C4-2B (cell line): ENCODE results near the gene KRTAP10-8.

ENCODE experiments used
- H3K27ac ChIP-seq: fragments of 450-650 bp; 2 replicates; pipeline ENCODE4 v1.5.1; 2017
- CTCF ChIP-seq: fragments of 450-650 bp; conservative IDR thresholded peaks from 2 replicates; pipeline ENCODE4 v1.5.1; 2017; ENCODE audit warnings: mild to moderate bottlenecking
- ZFX ChIP-seq: fragments of 450-650 bp; IDR thresholded peaks from 2 replicates; pipeline ENCODE4 v1.6.1; 2017

The KRTAP10-8 gene

GRCh38 chr21:44568667-44569556 lies 43.0 kb upstream of the KRTAP10-8 start:
- no peak overlapping the region for H3K27ac ChIP-seq
- TF ChIP-seq CTCF (no peak), ZFX (no peak)

- TF ChIP-seq CTCF, result no peak
- no peak for TF ChIP-seq ZFX
- no peak overlapping the region for H3K27ac ChIP-seq
These were observed 41.9 kb upstream of the KRTAP10-8 start for GRCh38 chr21:44569861-44570517.

- no peak overlapping the region for H3K27ac ChIP-seq
- TF ChIP-seq CTCF (no peak), ZFX (no peak)
These were observed 40.6 kb upstream of the KRTAP10-8 start for GRCh38 chr21:44571296-44571695.

- no peak for TF ChIP-seq CTCF
- TF ChIP-seq ZFX, result no peak
These were observed 39.8 kb upstream of the KRTAP10-8 start for GRCh38 chr21:44571844-44572782.

GRCh38 chr21:44572959-44573583 lies 38.8 kb upstream of the KRTAP10-8 start:
- no peak overlapping the region for H3K27ac ChIP-seq
- TF ChIP-seq CTCF, result no peak
- TF ChIP-seq ZFX, result no peak

More at GRCh38 chr21:44571844-44572782, 39.8 kb upstream of the KRTAP10-8 start:
- no peak overlapping the region for H3K27ac ChIP-seq

- peak within 1 kb of the TSS; percentile 31; the same call in 1 of the 2 replicates for H3K27ac ChIP-seq
These were observed 38.0 kb upstream of the KRTAP10-8 start, which contains the start of gene KRTAP10-4 for GRCh38 chr21:44573630-44574456. KRTAP10-4 (plus strand) TSS chr21:44573729; CDS start chr21:44573759, 30 bp downstream.
